OCI-LY3 (cell line): Measurements from ENCODE around the gene STK32B.

Source experiments
- H2AFZ ChIP-seq: fragments of 200-600, 300-600 bp; shearing (Covaris generic); 2 replicates; pipeline ENCODE4 v1.6.0; 2014; ENCODE audit warnings: antibody characterized with exemption, low read depth, low read length
- H3K27ac ChIP-seq: fragments of 200-600, 300-600 bp; sonication (generic); 2 replicates; pipeline ENCODE4 v1.5.1; 2014; ENCODE audit warnings: mild to moderate bottlenecking, low read length, moderate library complexity, mixed read lengths
- H3K27me3 ChIP-seq: fragments of 200-600, 300-600 bp; sonication (generic); 2 replicates; pipeline ENCODE4 v1.6.1; 2014; ENCODE audit warnings: low read depth, low read length, mixed read lengths
- H3K36me3 ChIP-seq: fragments of 200-600, 300-600 bp; sonication (generic); replicated peaks from 2 replicates; pipeline ENCODE3; 2014; ENCODE audit warnings: low read depth, low read length, mixed read lengths
- H3K4me1 ChIP-seq: fragments of 300-600, 200-600 bp; sonication (generic); 2 replicates; pipeline ENCODE4 v1.6.1; 2014; ENCODE audit warnings: low read length, mixed read lengths
- H3K4me2 ChIP-seq: fragments of 200-600, 300-600 bp; sonication (generic); 2 replicates; pipeline ENCODE4 v1.6.1; 2014; ENCODE audit warnings: low read length, mixed read lengths
- H3K4me3 ChIP-seq: fragments of 300-600, 200-600 bp; sonication (generic); 2 replicates; pipeline ENCODE4 v1.5.1; 2014; ENCODE audit warnings: antibody characterized with exemption, mild to moderate bottlenecking, low read length, moderate library complexity
- H3K79me2 ChIP-seq: fragments of 300-600, 200-600 bp; shearing (Covaris generic); 2 replicates; pipeline ENCODE4 v1.6.1; 2014; ENCODE audit warnings: mild to moderate bottlenecking, low read length, mixed read lengths
- H3K9ac ChIP-seq: fragments of 300-600, 200-600 bp; shearing (Covaris generic); 2 replicates; pipeline ENCODE4 v1.6.0; 2014; ENCODE audit warnings: mild to moderate bottlenecking, low read length, moderate library complexity
- H3K9me3 ChIP-seq: fragments of 200-600, 300-600 bp; shearing (Covaris generic); 2 replicates; pipeline ENCODE4 v1.6.1; 2014; ENCODE audit warnings: low read length, mixed read lengths; ENCODE audit not compliant: insufficient read depth
- H4K20me1 ChIP-seq: fragments of 200-600, 300-600 bp; sonication (generic); 2 replicates; pipeline ENCODE4 v1.6.1; 2016; ENCODE audit warnings: low read length, mixed read lengths; ENCODE audit not compliant: insufficient read depth
- EZH2phosphoT487 ChIP-seq: fragments of 200-600 bp; shearing (Covaris generic); IDR thresholded peaks from 2 replicates; pipeline ENCODE4 v1.6.1; 2018; ENCODE audit warnings: antibody characterized with exemption, mixed run types, low read depth
- TF ChIP-seq, protein P1 (sequence below): fragments of 200-600, 300-600 bp; sonication (generic); IDR thresholded peaks from 2 replicates; pipeline ENCODE4 v1.5.1; 2014; ENCODE audit warnings: antibody characterized with exemption, low read length, low read depth

STK32B gene

DNA sequence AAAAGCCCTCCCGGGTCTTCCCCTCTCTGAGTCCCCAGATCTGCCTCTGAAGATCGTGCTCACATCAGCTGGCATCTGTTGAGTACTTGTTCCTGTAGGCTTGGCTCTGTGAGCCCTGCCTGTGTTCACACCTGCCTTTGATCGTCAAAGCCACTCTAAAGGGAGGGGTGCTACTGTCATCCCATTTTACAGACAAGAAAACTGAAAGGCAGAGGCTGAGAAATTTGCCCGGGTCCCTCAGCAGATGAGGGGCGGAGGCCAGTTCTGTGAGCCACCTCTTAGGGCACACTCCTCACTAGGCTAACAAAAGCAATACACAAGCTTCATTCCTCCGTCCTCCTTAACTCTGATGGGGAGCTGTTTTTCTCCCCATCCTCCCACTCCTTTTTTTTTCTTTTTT lies 32.7 kb upstream of the STK32B start:
- H3K9ac ChIP-seq: no peak overlapping the region
- no peaks in the 10 kb centered on the region for H3K36me3 ChIP-seq
- H2AFZ ChIP-seq: no peak overlapping the region
- no peak for TF ChIP-seq EZH2phosphoT487
- TF ChIP-seq, protein P1, sequence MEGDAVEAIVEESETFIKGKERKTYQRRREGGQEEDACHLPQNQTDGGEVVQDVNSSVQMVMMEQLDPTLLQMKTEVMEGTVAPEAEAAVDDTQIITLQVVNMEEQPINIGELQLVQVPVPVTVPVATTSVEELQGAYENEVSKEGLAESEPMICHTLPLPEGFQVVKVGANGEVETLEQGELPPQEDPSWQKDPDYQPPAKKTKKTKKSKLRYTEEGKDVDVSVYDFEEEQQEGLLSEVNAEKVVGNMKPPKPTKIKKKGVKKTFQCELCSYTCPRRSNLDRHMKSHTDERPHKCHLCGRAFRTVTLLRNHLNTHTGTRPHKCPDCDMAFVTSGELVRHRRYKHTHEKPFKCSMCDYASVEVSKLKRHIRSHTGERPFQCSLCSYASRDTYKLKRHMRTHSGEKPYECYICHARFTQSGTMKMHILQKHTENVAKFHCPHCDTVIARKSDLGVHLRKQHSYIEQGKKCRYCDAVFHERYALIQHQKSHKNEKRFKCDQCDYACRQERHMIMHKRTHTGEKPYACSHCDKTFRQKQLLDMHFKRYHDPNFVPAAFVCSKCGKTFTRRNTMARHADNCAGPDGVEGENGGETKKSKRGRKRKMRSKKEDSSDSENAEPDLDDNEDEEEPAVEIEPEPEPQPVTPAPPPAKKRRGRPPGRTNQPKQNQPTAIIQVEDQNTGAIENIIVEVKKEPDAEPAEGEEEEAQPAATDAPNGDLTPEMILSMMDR: no peak
- H3K4me1 ChIP-seq: no peaks in the 10 kb centered on the region
- no peaks in the 10 kb centered on the region for H3K79me2 ChIP-seq
- H4K20me1 ChIP-seq: no peaks in the 10 kb centered on the region
- no peak overlapping the region for H3K4me3 ChIP-seq
- no peak overlapping the region for H3K4me2 ChIP-seq
- no peak overlapping the region for H3K27ac ChIP-seq
- H3K9me3 ChIP-seq: no peaks in the 10 kb centered on the region
- H3K27me3 ChIP-seq: peaks cover 22% of the 10 kb centered on the region

DNA sequence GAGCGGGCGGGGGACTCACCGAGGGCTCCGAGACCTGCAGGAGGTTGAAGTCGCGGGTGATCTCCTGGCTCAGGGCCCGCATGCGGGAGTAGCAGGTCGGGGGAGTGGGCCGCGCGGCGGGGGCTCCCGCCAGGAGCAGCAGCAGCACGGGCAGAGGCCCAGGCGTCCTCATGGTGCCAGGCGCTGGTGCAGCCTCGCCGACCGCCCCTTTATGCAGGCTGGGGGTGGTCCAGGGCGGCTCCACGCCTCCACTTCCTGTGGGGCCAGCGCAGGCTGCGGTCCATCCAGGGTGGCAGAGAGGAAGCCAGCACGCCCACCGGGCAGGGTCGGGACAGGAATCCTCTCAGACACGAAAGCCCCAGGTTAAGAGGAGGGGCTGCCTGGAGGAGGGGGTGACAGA lies 32.0 kb upstream of the STK32B start, which contains the start of gene CYTL1:
CYTL1 (minus strand) TSS at position 185 of the 400 bp plus-strand sequence; CDS start at position 172, 13 bp downstream.
- Histone ChIP-seq H3K27me3 (peaks cover 15% of the 10 kb centered on the region), H3K9me3 (no peaks in the 10 kb centered on the region), H3K9ac (no peak within 1 kb of the TSS), H4K20me1 (no peaks in the 10 kb centered on the region), H3K4me2 (no peak within 1 kb of the TSS), H2AFZ (no peak within 1 kb of the TSS), H3K4me3 (no peak within 1 kb of the TSS), H3K4me1 (no peaks in the 10 kb centered on the region), H3K36me3 (no peaks in the 10 kb centered on the region), H3K27ac (no peak within 1 kb of the TSS), H3K79me2 (no peaks in the 10 kb centered on the region)
- TF ChIP-seq, protein P1: no peak
- no peak for TF ChIP-seq EZH2phosphoT487

- Histone ChIP-seq H3K27me3 (peaks cover 13% of the 10 kb centered on the region), H3K9ac (no peak overlapping the region), H3K4me3 (no peak overlapping the region), H4K20me1 (no peaks in the 10 kb centered on the region), H3K9me3 (no peaks in the 10 kb centered on the region), H3K4me2 (no peak overlapping the region), H3K36me3 (no peaks in the 10 kb centered on the region), H3K79me2 (no peaks in the 10 kb centered on the region), H3K4me1 (no peaks in the 10 kb centered on the region), H3K27ac (no peak overlapping the region), H2AFZ (no peak overlapping the region)
- TF ChIP-seq, protein P1: no peak
- no peak for TF ChIP-seq EZH2phosphoT487
Observed at GRCh38 chr4:5019796-5020195, 31.5 kb upstream of the STK32B start.

- Histone ChIP-seq H3K4me3 (no peak overlapping the region), H3K27ac (no peak overlapping the region), H3K4me2 (no peak overlapping the region), H3K27me3 (peaks cover 13% of the 10 kb centered on the region), H4K20me1 (no peaks in the 10 kb centered on the region), H3K4me1 (no peaks in the 10 kb centered on the region), H3K9me3 (no peaks in the 10 kb centered on the region), H3K36me3 (no peaks in the 10 kb centered on the region), H3K79me2 (no peaks in the 10 kb centered on the region), H3K9ac (no peak overlapping the region), H2AFZ (no peak overlapping the region)
- TF ChIP-seq, protein P1: no peak
- no peak for TF ChIP-seq EZH2phosphoT487
Observed at GRCh38 chr4:5020341-5020740, 30.9 kb upstream of the STK32B start.
